Activated CD4-positive, alpha-beta T cell treated with anti-CD3 and anti-CD28 coated beads, Interleukin-10, Interleukin-2, amounts not matched to agents 100 ng/mL and 50 ng/mL, durations not matched to agents 16 hours and 8 hours (primary cell): ENCODE data around the gene NPIPA8.
"Not testable (repeated sequence)": the region's sequence is repeated elsewhere in the genome, so short reads cannot be mapped to it uniquely, and the experiment has no call there.

ENCODE experiments used
- DNase-seq: peaks from one replicate; pipeline ENCODE4 v3.0.0-alpha.2; 2020

The NPIPA8 gene

DNA sequence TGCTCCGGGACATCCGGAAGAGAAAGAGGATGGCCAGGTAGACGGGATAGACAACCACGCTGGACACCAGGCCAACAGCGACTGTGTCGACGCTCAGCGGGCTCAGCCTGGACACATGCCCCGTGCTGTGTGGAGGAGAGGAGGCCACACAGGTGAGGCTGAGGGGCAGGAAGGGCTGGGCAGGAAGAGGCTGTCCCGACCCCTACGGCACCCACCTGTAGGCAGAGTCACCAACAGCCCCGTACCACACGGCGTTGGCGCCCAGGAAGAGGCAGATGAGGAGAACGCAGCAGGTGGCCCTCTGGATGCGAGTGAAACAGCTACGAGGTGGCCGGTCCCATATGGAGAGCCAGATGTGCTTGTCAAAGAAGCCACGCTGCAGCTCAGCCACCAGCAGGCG, at the start of gene NPIPA8:
NPIPA8 (minus strand) TSS at position 101 of the 400 bp plus-strand sequence. CDS start 4,074 bp downstream, outside the sequence.
- DNase-seq = not testable (repeated sequence)

DNA sequence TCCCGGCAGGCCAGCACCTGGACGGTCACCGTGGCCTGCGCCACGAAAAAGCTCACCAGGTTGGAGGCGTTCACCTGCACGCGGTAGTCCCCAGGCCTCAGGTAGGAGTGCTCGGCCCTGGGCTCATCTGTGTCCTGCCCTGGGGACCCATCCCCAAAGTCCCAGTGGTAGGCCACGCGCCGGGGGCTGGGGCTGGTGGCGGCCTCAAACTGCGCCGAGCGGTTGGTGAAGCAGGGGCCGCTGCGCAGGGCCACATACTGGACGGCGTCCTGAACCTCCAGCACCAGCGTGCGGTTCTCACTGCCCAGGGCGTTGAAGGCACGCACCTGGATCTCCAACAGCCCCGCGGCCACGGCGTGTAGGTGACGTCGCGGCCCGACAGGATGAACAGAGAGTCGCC, 48.7 kb upstream of the NPIPA8 start:
- DNase-seq = not testable (repeated sequence)

DNA sequence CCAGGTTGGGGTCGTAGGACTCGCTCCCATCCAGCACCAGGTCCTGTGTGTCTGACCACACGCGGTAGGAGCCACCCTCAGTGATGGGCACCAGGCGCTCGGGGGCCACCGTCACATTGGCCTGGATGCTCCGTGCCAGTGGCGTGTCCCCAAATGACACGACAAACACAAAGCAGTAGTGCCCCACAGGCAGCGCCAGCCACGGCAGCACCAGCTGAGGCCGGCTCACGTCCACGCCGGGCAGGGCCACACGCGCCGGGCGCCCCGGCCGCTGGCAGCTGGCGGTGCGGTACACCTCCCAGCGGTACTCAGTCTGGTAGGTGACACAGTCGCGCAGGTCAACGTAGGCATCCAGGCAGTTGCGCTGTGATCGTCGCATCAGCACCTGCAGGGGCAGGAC, 48.3 kb upstream of the NPIPA8 start:
- DNase-seq = not testable (repeated sequence)

DNA sequence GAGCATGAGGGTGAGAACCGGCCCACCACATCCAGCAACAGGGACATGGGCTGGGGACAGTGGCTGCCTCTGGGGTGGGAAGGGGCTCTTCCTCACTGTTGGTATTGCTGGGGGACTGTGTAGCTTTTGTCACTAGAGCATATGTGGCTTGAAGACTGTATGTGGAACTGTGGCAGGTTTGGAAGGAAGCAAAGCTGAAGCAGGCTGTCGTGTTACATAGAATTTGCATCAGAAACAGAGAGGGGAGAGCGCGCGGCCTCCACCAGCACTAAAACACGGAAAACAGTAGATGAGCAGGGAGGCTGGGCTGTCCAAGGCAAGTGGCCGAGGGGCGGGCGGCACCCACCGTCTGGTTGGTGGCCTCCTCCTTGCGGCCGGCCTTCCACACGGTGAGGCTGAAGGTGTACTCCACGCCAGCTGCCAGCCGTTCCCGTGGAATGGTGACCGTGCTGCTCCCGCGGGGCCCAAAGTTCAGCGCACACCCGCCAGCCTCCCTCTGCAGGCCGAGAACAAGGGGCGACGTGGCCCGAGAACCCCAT, 47.6 kb upstream of the NPIPA8 start:
- not testable (repeated sequence) for DNase-seq

DNA sequence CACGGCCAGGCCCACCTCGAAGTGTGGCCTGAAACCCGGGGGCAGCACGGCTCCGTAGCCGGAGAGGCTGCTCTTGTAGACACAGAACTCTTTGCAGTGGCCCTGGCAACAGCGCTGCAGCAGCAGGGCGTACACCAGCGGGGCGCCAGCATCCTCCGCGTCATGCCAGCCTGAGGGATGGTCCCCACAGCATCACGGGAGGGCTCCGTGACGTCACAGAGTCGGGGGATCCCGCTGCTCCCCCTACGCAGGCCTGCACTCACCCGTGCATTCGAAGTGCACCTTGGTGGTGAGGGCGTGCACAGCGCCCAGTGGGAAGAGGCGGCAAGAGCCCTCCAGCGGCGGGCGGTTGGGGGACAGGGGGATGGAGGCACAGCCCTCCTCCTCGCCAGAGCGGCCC, 46.2 kb upstream of the NPIPA8 start:
- DNase-seq = not testable (repeated sequence)

DNA sequence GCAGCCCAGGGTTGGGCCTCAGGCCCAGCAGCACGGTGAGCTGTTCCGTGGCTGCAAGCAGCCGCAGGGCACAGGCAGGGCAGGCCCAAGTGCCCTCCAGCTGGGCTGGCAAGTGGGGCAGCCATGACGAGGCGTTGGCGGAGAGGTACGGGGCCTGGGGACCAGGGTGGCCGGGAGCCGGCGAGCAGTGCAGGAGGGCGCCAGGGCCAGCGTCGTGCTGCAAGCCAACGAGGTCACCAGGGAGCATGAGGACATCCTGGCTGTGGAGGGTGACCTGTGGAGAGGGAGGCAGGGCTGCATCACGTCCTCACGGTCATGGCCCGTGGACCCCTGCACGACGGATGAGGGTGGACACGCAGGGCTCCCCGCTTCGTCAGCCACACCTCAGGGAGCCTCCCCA, 11.2 kb upstream of the NPIPA8 start:
- peak; percentile 1 for DNase-seq

DNA sequence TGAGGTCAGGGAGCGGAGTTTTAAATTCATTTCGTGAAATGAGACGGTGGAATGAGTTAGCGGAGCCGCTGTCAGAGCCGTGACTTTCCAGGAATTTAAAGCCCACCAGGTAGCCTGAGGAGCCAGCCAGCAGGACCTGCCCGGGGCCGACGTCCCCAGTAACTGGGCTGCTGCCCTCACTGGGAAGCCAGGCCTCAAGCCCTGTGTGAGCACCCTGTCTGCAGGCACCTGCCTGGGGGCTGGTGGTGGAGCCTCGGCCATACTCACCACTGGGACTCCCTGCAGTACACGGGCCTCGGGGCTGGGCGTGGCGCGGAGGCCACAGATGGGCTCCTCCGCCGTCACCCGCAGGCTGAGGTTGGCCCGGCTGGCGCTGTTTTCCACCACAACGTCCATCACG, 10.5 kb upstream of the NPIPA8 start:
- peak; percentile 1 for DNase-seq

DNA sequence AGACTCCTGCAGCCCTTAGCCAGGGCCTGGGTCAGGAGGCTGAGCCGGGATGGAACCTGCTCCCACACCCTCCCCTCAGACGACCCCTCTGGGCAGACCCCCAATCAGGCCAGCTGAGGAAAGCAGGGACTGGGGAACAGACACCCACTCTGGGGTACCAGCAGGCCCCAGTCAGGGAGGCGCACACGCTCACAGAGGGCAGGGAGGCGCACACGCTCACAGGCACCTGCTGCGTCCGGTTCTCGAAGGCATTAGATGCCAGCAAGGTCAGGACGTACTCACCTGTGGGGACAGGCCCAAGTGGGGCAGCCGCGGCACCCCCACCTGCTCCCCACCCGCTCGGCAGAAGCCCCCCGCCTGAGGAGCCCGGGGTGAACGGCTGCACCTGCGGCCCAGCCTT, 8.1 kb upstream of the NPIPA8 start:
- DNase-seq = not testable (repeated sequence)

DNA sequence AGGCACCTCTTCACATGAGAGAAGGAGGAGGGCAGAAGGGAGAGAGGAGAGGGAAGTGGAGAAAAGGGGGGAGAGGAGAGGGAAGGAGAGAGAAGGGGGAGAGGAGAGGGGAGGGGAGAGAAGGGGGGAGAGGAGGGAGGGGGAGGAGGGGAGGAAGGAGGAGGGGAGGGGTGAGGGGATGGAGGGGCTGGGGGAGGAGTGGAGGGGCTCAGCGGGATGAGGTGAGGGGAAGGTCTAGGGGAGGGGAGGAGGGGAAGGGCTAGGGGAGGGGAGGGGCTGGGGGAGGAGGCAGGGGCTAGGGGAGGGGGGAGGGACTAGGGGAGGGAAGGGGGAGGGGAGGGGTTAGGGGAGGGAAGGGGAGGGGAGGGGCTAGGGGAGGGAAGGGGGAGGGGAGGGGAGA, 5.5 kb upstream of the NPIPA8 start:
- DNase-seq = not testable (repeated sequence)

DNA sequence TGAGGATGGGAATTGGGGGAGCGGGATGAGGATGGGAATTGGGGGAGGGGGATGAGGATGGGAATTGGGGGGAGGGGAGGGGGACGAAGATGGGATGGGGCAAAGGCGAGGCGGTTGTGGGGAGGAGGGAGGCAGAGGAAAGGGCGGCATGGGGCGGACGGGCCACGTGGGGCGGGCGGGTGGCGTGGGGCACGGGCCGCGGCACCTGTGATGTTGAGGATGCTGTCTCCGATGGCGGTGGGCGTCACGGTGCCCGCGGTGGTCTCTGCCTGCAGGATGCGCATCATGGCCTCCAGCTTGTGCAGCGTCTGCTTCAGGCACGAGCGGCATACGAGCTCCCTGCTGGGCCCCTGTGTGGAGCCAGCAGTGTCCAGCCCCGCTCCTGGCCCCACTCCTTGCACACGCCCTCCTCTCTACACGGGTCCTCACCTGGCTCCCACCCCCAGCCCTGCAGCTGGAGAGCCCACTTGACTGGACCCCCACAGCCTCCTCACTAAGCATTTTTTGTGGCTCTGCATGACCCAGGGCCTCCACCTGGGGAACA, 5.0 kb upstream of the NPIPA8 start:
- DNase-seq = not testable (repeated sequence)

DNA sequence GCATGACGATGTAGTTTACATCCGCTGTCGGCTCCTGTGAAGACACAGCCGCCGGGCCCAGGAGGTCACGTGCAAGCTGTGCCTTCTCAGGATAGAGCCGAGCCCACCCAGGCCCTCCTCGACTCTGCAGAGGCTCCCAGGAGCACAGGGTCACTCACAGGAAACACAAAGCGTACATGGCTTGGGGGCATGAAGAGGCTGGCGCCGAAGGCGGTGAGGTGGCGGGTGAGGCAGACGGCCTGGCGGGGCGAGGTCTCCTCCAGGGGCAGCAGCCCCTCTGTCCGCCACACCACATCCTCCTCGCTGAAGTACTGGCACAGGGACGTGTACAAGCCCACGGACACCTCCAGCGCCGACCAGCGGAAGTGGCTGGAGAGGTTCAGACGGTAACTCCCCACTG, 2.7 kb upstream of the NPIPA8 start:
- not testable (repeated sequence) for DNase-seq

DNA sequence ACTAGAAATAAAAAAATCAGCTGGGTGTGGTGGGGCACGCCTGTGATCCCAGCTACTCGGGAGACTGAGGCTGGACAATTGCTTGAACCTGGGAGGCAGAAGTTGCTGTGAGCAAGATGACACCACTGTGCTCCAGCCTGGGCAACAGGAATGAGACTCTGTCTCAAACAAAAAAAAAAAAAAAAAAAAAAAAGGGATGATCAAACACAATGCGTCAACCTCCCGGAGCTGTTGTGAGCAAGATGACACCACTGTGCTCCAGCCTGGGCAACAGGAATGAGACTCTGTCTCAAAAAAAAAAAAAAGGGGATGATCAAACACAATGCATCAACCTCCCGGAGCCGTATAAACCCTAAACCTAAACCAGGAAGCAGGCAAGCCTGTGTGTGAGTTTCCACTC, 24.7 kb downstream of the NPIPA8 start:
- DNase-seq = not testable (repeated sequence)

DNA sequence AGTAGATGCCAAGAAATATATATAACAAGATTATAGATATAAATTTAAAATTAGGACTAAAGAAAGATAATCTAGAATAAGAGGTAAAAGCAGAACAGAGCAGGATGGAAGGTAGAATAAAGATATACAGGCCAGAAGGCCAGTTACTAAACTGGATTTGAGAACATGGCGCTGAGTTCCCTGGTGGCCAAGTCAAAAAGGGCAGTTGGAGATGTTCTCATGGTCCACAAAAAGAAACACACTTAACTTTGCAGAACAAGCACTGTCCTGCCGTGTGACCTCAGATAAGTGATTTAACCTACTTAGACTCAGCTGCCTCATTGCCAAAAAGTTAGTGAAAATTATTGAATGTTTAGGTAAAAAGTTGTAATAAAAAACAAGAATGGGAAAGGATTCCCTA, 27.4 kb downstream of the NPIPA8 start:
- not testable (repeated sequence) for DNase-seq

DNA sequence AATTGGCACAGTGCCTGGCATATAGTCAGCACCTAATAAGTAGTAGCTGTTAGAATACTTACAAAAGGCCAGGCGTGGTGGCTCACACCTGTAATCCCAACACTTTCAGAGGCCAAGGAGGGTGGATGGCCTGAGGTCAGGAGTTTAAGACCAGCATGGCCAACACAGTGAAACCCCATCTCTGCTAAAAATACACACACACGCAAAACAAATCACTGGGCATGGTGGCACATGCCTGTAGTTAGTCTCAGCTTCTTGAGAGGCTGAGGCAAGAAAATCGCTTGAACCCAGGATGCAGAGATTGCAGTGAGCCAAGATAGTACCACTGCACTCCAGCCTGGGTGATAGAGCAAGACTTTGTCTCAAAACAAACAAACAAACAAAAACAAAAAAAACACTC, 29.3 kb downstream of the NPIPA8 start:
- DNase-seq = not testable (repeated sequence)

DNA sequence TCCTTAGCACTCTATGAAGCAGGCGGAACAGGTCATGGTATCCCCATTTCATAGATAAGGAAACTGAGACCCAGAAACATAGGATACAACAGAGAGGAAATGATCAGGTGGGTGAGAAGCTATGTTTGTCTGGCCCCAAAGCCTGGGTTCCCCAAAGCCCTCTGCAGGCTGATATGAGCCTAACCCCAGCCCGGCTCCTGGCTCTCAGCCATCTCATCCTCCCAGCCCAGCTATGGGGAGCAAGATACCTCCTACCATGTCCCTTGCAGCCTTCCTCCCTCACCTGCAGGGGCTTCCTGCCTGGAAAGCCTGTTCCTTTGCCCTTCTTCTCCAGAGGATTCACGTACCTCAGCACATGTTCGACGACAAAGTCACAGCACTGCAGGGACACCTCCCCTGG, 30.5 kb downstream of the NPIPA8 start:
- not testable (repeated sequence) for DNase-seq

DNA sequence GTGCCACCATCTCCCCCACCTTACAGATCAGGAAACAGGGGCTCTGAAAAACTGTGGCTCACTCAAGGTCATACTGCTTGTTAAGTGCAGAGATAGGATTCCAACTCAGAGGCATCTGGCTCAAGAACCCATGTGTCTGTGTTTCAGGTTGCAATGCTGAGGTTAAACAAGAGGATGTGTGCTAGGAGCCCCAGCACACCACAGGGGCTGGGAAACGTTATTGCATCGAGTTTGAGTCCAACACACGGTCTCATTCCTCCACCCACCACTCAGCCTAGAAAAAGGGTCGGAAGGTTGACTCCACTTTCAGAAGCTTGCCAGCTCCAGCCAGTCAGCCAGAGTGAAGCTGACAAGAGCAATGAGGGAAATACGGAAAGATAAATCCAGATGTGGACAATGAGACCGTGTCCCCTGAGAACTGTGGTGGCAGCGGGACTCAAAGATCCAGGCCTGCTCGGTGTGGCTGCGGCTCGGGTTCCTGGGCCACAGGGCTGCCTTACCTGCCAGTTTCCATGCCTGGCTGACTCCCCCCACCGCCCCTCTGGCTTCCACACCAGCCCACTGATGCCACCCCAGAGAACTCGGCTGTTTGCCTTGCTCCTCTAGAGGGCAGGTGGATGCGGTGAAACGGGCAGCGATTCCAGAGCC, 33.4 kb downstream of the NPIPA8 start:
- DNase-seq = not testable (repeated sequence)

DNA sequence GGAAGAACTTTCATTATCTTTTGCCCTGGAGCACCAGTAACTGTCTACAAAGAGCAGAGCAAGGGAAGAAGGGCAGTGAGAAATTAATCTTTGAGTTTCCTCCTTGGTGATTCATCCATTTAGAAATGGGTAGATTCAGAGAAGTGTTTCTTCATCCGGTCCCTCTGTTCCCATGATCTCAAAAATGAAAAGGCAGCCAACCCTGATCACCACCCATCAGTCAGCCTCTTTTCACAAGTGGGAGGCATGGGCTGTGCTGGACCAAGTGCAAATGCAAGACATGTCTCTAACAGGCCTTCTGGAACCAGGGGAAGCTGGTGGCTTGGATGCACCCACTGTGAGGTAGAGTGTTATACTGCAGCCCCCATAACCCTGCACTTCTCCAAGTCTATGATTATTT, 38.8 kb downstream of the NPIPA8 start:
- not testable (repeated sequence) for DNase-seq

DNA sequence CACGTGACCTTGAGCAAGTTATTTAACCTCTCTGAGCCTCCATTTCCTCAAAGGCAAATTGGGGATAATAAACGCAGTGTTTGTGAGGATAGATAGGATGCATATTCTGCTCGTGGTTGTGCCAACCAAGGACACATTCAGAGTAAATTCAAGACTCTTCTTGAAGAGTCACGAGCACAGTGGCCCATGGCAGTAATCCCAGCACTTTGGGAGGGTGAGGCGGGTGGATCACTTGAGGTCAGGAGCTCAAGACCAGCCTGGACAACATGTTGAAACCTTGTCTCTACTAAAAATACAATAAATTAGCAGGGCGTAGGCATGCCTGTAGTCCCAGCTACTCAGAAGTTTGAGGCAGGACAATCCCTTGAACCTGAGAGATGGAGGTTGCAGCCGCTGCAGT, 39.6 kb downstream of the NPIPA8 start:
- DNase-seq = not testable (repeated sequence)

DNA sequence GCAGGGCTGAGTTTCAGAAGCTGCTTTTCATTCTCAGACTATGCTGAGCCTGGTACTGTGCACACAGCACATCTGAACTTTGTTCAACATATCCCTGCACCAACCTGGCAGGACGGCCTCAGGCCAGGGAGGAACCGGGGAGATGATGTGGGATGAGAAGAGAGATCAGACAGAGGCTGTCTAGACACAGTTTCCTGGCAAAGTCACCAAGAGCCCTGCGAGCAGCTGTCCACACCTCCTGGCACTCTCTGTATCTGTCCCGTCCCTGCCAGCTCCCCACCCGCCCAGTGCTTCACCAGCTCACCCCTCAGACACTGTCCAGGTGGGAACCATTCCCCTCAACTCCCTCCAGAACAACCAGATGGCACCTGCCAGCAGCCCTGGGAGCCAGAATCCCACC, 42.2 kb downstream of the NPIPA8 start:
- DNase-seq = not testable (repeated sequence)

DNA sequence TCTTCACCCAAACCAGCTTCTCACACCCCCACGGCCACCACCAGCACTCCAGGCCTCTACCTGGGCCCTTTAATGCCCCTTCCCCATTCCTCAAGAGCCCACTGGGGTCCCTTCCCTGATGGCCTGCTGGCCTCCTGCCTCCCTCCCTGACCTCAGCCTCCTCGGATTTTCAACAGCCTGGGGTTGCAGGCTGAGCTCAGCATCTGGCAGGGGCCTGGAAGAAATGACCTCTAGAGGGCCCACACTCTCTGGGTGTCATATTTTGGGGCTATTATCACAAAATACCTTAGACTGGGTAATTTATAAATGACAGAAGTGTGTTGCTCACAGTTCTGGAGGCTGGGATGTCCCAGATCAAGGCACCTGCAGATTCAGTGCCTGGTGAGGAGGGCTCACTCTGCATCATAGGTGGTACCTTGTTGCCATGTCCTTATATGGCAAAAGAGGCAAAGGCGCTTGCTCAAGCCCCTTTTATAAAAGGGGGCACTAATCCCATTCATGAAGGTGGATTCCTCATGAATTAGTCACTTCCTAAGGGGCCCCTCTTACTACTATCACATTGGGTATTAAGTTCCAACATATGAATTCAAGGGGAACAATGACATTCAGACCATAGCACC, 43.1 kb downstream of the NPIPA8 start:
- not testable (repeated sequence) for DNase-seq

DNA sequence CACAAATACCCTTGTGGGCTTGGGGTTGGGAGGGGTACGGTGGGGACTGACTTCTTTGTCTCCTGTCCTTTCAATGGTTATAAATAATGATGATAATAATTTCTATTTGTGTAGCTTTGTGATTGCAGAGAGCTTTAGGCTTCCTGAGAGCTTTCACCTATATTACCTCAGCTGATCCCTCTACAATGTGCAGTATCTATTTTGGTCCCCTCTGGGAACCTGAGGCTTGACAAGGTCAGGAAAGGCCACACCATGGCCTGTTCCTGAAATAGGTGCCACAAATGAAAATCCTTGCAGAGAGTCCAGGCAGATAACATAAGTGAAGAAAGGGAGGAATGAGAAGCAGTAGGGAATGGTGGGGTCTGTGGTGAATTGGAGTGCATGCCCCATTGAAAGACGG, 45.6 kb downstream of the NPIPA8 start:
- DNase-seq = not testable (repeated sequence)

DNA sequence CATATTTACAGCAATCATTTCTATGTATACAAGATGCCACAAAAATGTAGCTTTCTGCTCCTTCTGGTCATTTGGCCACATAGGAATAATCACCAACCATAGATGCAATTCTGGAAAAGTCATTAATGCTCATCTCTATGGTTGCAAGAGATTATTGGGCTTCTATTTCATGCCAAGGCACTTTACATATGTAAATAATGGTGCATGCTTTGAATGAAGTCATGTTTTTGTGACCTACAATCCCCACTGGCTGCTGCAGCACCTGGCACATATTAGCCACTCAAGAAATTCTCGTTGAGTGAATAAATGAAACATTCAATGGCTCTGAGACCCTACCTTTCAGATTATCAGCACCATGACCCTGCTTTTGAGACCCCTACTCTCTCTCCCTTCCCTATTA, 50.2 kb downstream of the NPIPA8 start:
- DNase-seq = not testable (repeated sequence)

DNA sequence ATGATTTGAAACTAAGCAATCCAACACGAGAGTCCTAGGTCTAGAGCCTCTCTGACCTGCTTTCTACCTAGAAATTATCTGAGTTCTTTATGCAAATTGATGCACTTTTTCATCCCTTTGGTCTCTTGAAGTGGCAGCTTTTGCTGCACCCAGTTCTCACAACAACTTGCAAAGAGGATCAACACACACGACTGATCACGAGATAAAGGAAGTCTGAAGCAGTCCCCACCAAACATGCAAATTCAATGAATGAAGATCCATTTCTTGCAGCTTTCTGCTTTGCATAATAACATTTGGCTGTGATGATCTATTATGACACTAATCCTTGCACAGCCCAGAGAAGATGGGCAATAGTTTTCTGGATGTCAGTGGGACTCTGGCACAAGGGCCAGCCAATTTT, 56.2 kb downstream of the NPIPA8 start:
- DNase-seq = not testable (repeated sequence)

DNA sequence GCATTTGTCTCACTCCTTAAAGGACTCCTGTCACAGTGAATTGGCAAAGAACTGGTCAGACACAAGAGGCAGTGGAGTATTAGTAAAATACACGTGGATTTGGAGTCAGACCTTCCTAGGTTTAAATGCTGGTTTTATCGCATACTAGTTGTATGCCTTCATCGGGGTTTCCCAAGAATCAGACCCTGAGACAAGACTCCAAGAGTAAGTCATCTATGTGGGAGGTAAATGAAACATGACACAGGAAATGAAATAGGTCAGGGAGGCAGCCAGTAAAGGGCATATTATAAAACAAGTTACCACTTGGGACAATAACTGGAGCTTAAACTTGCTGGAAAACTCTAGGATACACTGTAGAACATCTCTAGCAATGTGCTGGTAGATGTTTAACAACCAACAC, 59.8 kb downstream of the NPIPA8 start:
- not testable (repeated sequence) for DNase-seq
